MM.1S (cell line): ENCODE measurements around the gene P2RY12.

Experiments
- DNase-seq: peaks from one replicate; pipeline ENCODE4 v3.0.0-alpha.2; 2015
- H2AFZ ChIP-seq: fragments of 300-600 bp; sonication (generic); 2 replicates; pipeline ENCODE4 v1.6.0; 2016; ENCODE audit warnings: antibody characterized with exemption, low read length
- H3F3A ChIP-seq: fragments of 300-600 bp; sonication (generic); 2 replicates; pipeline ENCODE4 v1.6.1; 2016; ENCODE audit warnings: mild to moderate bottlenecking, antibody characterized with exemption, low read length, moderate library complexity, mixed read lengths; ENCODE audit not compliant: insufficient read depth
- H3K27ac ChIP-seq: fragments of 300-600 bp; sonication (generic); 2 replicates; pipeline ENCODE4 v1.5.1; 2016; ENCODE audit warnings: mild to moderate bottlenecking, low read length
- H3K27me3 ChIP-seq: fragments of 300-600 bp; sonication (generic); replicated peaks from 2 replicates; pipeline ENCODE4 v1.6.0; 2016; ENCODE audit warnings: low read length; ENCODE audit not compliant: insufficient read depth
- H3K36me3 ChIP-seq: fragments of 300-600 bp; sonication (generic); replicated peaks from 2 replicates; pipeline ENCODE4 v1.6.1; 2016; ENCODE audit warnings: mild to moderate bottlenecking, low read length, mixed read lengths; ENCODE audit not compliant: insufficient read depth
- H3K4me1 ChIP-seq: fragments of 300-600 bp; sonication (generic); 2 replicates; pipeline ENCODE4 v1.6.1; 2016; ENCODE audit warnings: low read length, mixed read lengths
- H3K4me2 ChIP-seq: fragments of 300-600 bp; sonication (generic); 2 replicates; pipeline ENCODE4 v1.6.0; 2016; ENCODE audit warnings: low read depth, low read length
- H3K4me3 ChIP-seq: fragments of 300-600 bp; sonication (generic); 2 replicates; pipeline ENCODE4 v1.5.1; 2016; ENCODE audit warnings: low read length, mixed read lengths
- H3K79me2 ChIP-seq: fragments of 300-600 bp; sonication (generic); 2 replicates; pipeline ENCODE4 v1.6.1; 2016; ENCODE audit warnings: mixed run types, low read length, mixed read lengths
- H3K9ac ChIP-seq: fragments of 300-600 bp; sonication (generic); 2 replicates; pipeline ENCODE4 v1.6.1; 2016; ENCODE audit warnings: low read length, mixed read lengths
- H3K9me2 ChIP-seq: fragments of 300-600 bp; sonication (generic); replicated peaks from 2 replicates; pipeline ENCODE4 v1.6.1; 2016; ENCODE audit warnings: mild to moderate bottlenecking, low read length, mixed read lengths; ENCODE audit not compliant: insufficient read depth
- H3K9me3 ChIP-seq: fragments of 300-600 bp; sonication (generic); replicated peaks from 2 replicates; pipeline ENCODE4 v1.6.1; 2016; ENCODE audit warnings: mild to moderate bottlenecking, low read length, mixed read lengths; ENCODE audit not compliant: insufficient read depth
- H4K20me1 ChIP-seq: fragments of 300-600 bp; sonication (generic); 2 replicates; pipeline ENCODE4 v1.6.1; 2016; ENCODE audit warnings: mild to moderate bottlenecking, low read length, moderate library complexity, mixed read lengths; ENCODE audit not compliant: insufficient read depth
- CTCF ChIP-seq: fragments of 300-600 bp; sonication (generic); IDR thresholded peaks from 2 replicates; pipeline ENCODE4 v1.5.1; 2016; ENCODE audit warnings: antibody characterized with exemption, low read length, mixed read lengths
- EZH2 ChIP-seq: fragments of 300-600 bp; sonication (generic); optimal IDR thresholded peaks from 2 replicates; pipeline ENCODE3; 2017; ENCODE audit warnings: low read depth, mild to moderate bottlenecking, antibody characterized with exemption, low read length, mixed read lengths
- EZH2phosphoT487 ChIP-seq: fragments of 300-600 bp; sonication (generic); IDR thresholded peaks from 2 replicates; pipeline ENCODE4 v1.6.1; 2018; ENCODE audit warnings: antibody characterized with exemption, low read length

The P2RY12 gene

DNA sequence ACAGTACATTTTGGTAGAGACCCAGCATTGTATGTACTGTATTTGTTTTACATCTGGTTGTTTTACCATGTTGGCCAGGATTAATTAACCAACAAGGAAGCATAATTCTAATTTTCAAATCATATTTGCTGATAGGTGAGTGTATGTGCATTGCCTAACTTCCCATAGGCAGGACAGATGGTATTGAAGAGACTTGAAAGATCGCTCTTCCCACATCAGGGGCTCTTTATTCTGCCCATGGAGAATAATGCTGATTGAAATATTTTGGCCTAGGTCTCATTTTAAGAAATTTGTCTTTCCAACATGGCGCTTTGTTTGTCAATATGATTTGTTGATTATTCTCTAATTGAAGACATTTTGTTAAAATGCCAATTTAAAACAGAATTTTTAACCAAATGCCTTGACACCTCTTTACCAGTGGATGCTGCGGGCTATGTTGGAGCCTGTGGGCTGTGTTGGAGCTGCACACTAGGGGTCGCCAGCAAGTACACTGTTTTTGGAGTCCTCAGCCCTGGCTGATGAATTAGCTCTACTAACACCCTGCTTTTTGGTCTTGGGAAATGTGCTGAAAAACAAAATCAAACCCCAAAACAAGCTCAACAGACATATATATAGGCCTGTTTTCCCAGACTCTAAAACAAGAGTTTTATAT lies 5.3 kb downstream of the P2RY12 start:
- Histone ChIP-seq H3K4me1 (no peaks in the 10 kb centered on the region), H3K27ac (no peak overlapping the region), H3K4me3 (no peak overlapping the region), H3K4me2 (no peak overlapping the region), H3K9me2 (no peaks in the 10 kb centered on the region), H3K9me3 (no peaks in the 10 kb centered on the region), H4K20me1 (no peaks in the 10 kb centered on the region), H3F3A (no peaks in the 10 kb centered on the region; the same call in 1 of the 2 replicates), H3K27me3 (peaks cover 8% of the 10 kb centered on the region; the same call in 1 of the 2 replicates), H3K9ac (no peak overlapping the region), H2AFZ (no peak overlapping the region), H3K79me2 (no peaks in the 10 kb centered on the region), H3K36me3 (no peaks in the 10 kb centered on the region)
- DNase-seq, result peak; percentile 11
- TF ChIP-seq EZH2, result no peak
- TF ChIP-seq CTCF, result peak; percentile 29
- no peak for TF ChIP-seq EZH2phosphoT487

DNA sequence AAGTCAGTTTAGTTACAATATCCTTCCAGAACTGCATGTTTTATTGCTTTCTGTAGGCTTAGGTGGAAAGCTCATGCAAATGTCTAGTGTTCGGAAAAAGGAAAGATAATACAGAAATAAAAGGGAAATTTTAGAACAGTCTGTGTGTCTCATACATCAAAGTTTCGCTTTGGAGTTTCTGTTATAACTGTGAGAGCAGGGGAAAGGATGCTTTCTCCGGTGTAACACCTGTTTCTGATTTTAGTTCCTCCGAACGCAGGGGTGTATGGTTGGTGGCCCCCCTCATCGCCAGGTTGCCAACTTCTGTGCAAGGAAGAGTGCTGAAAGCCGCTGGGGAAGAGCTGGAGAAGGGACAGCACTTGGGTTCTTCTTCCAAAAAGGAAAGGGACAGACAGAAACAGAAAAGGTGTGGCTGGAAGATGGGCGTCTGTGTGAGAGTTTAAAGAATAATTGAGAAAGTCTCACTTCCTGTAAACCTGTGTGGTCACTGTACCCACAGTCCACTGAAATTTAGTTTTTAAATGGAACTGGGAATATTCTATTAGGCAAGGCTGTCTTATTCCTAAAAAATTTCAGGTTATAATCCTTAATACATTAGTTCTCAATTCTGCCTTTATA lies 6.7 kb downstream of the P2RY12 start:
- Histone ChIP-seq H3K9ac (no peak overlapping the region), H3K27me3 (peaks cover 8% of the 10 kb centered on the region; the same call in 1 of the 2 replicates), H3K79me2 (no peaks in the 10 kb centered on the region), H3K36me3 (no peaks in the 10 kb centered on the region), H2AFZ (no peak overlapping the region), H3K4me2 (peak overlapping the region; percentile 59), H3F3A (no peaks in the 10 kb centered on the region; the same call in 1 of the 2 replicates), H3K4me3 (peak overlapping the region; percentile 38; the same call in 1 of the 2 replicates), H4K20me1 (no peaks in the 10 kb centered on the region), H3K9me3 (no peaks in the 10 kb centered on the region), H3K9me2 (no peaks in the 10 kb centered on the region), H3K4me1 (no peaks in the 10 kb centered on the region), H3K27ac (no peak overlapping the region)
- TF ChIP-seq CTCF, result no peak
- no peak for TF ChIP-seq EZH2phosphoT487
- no peak for TF ChIP-seq EZH2
- peak; percentile 52 for DNase-seq

GRCh38 chr3:151372063-151372820 lies 12.3 kb downstream of the P2RY12 start:
- no peak for DNase-seq
- H4K20me1 ChIP-seq, result no peaks in the 10 kb centered on the region
- H3K4me2 ChIP-seq, result no peak overlapping the region
- H3K9me3 ChIP-seq, result no peaks in the 10 kb centered on the region
- no peaks in the 10 kb centered on the region for H3F3A ChIP-seq
- no peaks in the 10 kb centered on the region for H3K4me1 ChIP-seq
- no peaks in the 10 kb centered on the region for H3K36me3 ChIP-seq
- no peak overlapping the region for H2AFZ ChIP-seq
- no peaks in the 10 kb centered on the region for H3K9me2 ChIP-seq
- no peaks in the 10 kb centered on the region for H3K27me3 ChIP-seq
- H3K9ac ChIP-seq, result no peak overlapping the region
- H3K4me3 ChIP-seq, result no peak overlapping the region
- H3K27ac ChIP-seq, result no peak overlapping the region
- TF ChIP-seq EZH2, result no peak
- TF ChIP-seq EZH2phosphoT487, result no peak
- no peak for TF ChIP-seq CTCF
- no peaks in the 10 kb centered on the region for H3K79me2 ChIP-seq
